ENCODE measurements around the gene EPS8. TPM values are rescaled to one million over a fixed set of nuclear protein-coding genes. Genes with fewer than 3 reads are reported as not detected.

EPS8 gene
- total RNA-seq, 1 donor = 192 TPM

GRCh38 chr12:15633201-15633600 lies 156.0 kb downstream of the EPS8 start:
- DNase-seq (ENCODE audit: low read depth) = no peak
- TF ChIP-seq CTCF (IDR thresholded peaks at IDR 0.05; ENCODE audit: insufficient read depth, low read length) = no peak

GRCh38 chr12:15632708-15633107 lies 156.5 kb downstream of the EPS8 start:
- no peak overlapping the region for H3K4me3 ChIP-seq (ENCODE audit: low read depth, low read length)
- no peak for DNase-seq (ENCODE audit: low read depth)
- no peak for TF ChIP-seq CTCF (IDR thresholded peaks at IDR 0.05; ENCODE audit: insufficient read depth, low read length)

More at GRCh38 chr12:15633201-15633600, 156.0 kb downstream of the EPS8 start:
- no peak overlapping the region for H3K4me3 ChIP-seq (ENCODE audit: low read depth, low read length)

- no peak for DNase-seq (ENCODE audit: low read depth)
- no peak overlapping the region for H3K4me3 ChIP-seq (ENCODE audit: low read depth, low read length)
- TF ChIP-seq CTCF (IDR thresholded peaks at IDR 0.05; ENCODE audit: insufficient read depth, low read length) = no peak
Observed at GRCh38 chr12:15631007-15631715, 158.0 kb downstream of the EPS8 start.

- TF ChIP-seq CTCF (IDR thresholded peaks at IDR 0.05; ENCODE audit: insufficient read depth, low read length) = no peak
- DNase-seq (ENCODE audit: low read depth) = peak; percentile 69
- H3K4me3 ChIP-seq (ENCODE audit: low read depth, low read length) = no peak overlapping the region
Observed at GRCh38 chr12:15629761-15630160, 159.4 kb downstream of the EPS8 start.

- no peak for TF ChIP-seq CTCF (IDR thresholded peaks at IDR 0.05; ENCODE audit: insufficient read depth, low read length)
- H3K4me3 ChIP-seq (ENCODE audit: low read depth, low read length) = no peak overlapping the region
- peak; percentile 97 for DNase-seq (ENCODE audit: low read depth)
Observed at GRCh38 chr12:15629108-15629507, 160.1 kb downstream of the EPS8 start.

- H3K4me3 ChIP-seq (ENCODE audit: low read depth, low read length) = no peak overlapping the region
- no peak for TF ChIP-seq CTCF (IDR thresholded peaks at IDR 0.05; ENCODE audit: insufficient read depth, low read length)
- peak; percentile 77 for DNase-seq (ENCODE audit: low read depth)
Observed at GRCh38 chr12:15627995-15628945, 160.9 kb downstream of the EPS8 start.
